ENCODE measurements around the gene CD9.

GRCh38 chr12:6280053-6280469 lies 79.9 kb downstream of the CD9 start:
- no peak for TF ChIP-seq EZH2 (IDR thresholded peaks at IDR 0.05; ENCODE audit: borderline replicate concordance, low read length)
- no peak for TF ChIP-seq CTCF (IDR thresholded peaks at IDR 0.05; ENCODE audit: low read length)

Data from OCI-LY1 (cell line).